Pulmonary artery endothelial cell (primary cell): ENCODE data around the gene STOML3. TPM values are rescaled to one million over a fixed set of nuclear protein-coding genes. Genes with fewer than 3 reads are reported as not detected.

Experiments used
- DNase-seq: peaks from one replicate; pipeline ENCODE4 v3.0.0-alpha.2; 2011; ENCODE audit warnings: low read depth, low spot score
- total RNA-seq: library from RNA; depleted of rRNA; stranded (reverse); fragments of >200 nt; gene quantifications from 2 replicates; pipeline ENCODE4 v1.2.3, GENCODE V29; 2014

Gene STOML3
- total RNA-seq, 1 donor from 2014 or later: not detected

DNA sequence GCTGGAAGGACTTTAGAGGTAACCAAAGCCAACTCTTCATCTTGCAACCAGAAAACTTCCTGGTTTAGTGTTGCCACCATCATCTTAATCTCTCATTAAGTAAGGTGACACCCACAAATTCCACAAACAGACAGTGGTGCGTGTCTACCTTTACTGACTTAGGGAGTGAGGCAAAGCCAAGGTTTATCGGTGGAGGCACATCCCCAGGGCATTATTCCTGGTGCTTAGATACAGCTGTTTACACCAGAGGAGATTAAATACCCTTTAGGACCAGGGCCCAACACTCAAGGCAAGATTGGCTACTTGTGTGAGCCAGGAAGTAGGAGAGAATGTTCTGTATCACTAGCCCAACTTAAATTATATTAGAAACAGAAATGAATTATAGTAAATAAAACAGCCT lies 9.5 kb downstream of the STOML3 start:
- no peak for DNase-seq

GRCh38 chr13:38980750-38981078 lies 9.9 kb downstream of the STOML3 start:
- DNase-seq: no peak

DNA sequence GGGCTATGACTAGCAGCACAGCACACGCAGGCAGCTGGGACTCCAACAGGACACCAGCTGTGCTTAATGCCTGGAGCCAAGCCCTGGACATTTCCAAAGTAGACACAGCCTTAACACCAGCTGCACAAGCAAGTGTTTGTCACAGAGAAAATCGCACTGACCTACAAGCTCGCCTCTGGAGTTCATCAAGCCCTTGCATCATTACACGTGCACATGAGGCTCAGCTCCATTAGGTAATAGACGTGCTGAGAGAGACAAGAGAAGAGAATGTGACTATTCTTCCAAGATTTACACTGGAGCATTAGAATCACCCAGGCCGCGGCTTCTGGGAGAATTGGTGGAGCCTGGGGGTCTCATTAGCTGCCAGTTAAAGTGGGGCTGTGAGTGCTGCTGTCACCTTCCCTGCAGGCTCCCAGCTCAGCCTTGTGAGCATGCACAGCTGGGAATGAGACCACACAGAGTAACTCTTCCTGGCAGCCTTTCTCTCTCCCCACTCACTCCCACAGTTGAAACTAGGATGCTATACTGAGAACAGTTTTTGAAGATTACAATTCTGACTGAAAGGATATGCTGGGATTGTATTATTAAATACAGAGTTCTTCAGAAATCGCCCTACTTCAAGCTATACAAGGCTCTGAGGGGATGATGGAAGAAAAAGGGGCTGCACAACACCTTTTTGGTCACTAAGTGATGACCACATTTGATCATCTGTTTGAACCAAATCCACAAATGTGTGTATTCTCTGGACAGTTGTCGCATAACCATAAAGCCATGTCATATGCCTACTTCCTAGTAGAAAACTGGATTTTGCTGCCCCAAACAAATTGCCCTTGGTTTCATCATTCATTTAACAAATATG lies 10.5 kb downstream of the STOML3 start:
- DNase-seq: no peak

DNA sequence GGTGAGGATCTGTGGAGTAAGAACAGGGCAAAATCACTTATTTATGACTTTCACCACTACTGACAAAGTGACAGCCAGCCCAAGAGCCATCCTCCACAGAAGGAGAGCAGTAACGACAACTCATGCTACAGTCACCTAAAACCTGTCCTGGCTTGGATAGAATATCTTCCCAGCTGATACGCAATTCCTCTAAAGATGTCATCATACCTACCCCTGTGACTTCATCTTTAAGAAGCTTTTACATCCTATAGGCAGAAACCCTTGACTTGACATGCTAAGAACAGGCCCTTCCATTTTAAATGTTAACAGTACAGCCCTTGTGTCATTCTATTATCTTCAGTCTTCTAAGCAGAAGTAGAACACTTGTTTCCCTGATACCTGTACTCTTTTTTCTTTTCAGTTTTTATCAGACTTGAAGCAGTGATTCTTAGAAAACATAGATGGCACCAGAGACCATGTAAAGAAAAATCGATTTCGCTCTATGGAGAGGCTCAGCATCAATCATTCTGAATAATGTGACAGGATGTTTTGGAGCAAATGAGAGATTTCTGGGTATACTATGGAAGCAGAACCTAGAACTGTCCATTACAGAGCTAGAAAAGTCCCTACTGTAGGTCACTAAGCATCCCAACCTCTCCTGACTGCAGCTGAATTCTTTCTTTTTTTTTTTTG lies 20.1 kb downstream of the STOML3 start:
- no peak for DNase-seq

- DNase-seq: no peak
Measured at GRCh38 chr13:38969187-38969586, 21.4 kb downstream of the STOML3 start.

DNA sequence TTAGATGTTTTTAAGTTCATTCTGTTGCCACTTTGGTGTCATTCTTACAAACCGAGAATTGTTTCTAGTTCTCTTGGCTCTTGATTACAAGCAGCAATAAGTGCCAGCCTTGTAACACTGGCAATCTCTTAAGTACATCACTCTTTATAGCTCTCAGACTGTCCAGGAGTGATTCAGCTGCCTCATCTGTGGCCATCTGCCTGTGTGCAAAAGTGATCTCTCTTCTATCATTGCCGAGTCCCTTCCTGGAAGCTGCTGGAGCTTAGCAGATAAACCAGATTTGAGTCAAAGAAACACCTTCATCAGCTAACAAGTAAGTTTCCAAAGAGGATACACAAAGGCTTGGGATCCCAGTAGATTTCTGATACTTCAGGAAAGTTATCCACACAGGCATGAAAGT lies 23.2 kb downstream of the STOML3 start:
- no peak for DNase-seq

DNA sequence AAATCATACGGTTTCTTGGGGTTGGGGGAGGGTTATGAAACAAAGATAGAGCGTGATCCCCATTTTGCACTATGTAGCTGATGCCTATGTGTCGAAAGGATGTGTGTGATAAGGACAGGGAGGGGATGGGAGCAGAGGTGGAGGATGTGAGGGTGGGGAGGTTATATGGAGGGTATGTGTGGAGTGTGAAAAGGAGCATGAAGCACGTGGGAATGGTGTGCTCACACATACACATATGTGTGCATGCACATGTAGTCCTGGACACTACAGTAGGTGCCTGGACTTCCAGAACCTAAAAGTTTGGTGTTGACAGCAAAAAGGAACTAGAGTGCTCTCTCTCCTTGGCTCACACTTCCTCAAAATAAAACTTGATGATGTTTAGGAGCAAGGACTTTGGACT lies 25.4 kb downstream of the STOML3 start:
- DNase-seq: no peak

GRCh38 chr13:38960175-38960574 lies 30.5 kb downstream of the STOML3 start:
- DNase-seq: no peak

DNA sequence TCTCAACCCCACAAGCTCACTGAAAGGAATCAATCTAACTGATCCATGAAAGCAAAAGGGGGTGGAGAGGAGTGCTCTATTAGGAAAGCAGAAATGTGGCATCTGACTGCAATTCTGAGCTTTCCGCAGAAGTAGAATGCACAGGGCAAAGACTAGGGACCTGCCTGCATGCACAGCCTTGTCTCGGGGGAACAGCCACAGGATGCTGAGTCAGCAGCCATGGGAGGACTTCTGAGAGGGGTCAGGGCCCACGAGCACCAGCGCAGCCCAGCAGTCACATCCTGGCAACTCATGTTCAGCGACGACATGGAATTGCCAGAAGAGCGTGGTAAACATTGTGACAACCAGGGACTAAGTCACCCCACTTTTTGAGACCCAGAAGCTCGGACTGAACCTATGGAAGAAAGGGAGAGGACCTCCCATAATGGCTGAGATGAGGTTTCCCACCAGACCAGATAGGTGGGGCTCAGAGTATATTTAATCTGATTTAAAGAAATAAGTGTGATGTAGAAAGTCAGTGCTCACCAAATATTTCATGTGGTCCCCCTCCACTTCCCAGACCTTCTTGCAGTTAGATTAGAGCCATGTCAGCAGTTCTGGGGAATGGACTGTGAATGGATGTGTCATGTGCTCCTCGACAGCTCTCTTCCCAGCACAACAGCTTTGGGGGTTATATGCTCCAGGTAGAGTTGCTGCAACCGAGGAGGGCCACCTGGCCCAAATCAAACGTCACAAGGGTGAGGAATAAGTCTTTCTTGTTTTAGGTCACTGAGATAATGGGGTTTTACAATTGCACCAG lies 32.6 kb downstream of the STOML3 start:
- DNase-seq: no peak

DNA sequence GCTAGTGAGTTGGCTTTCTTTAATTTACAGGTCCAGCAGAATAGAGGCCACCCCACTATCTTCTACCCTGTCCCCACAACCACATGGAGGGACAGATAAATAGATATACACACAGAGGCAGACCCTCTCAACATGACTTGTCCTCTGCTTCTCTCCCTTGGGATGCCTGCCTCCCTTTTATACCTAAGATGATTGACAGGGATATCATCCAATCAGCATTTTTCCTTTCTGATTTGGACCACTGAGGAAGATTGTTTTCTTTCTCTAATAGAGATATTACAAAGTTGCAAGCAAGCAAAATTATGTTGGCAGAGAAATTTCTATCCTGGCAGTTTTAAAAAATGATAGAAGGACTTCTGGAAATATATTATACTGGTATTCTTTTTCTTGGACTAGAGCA lies 35.8 kb downstream of the STOML3 start:
- no peak for DNase-seq

GRCh38 chr13:38954291-38954690 lies 36.3 kb downstream of the STOML3 start:
- no peak for DNase-seq

DNA sequence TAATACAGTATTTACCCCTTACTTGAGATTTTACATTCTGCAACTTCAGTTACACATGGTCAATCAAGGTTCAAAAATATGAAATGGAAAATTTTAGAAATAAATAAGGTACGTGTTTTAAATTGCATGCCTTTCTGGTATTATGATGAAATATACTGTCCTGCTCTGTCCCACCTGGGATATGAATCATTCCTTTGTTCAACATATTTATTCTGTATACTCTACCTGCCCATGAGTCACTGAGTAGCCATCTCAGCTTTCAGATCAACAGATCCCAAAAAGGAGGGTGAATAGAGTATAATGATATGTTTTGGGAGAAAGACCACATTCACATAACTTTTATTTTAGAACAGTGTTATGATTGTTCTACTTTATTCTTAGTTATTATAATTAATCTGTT lies 37.8 kb downstream of the STOML3 start:
- no peak for DNase-seq

DNA sequence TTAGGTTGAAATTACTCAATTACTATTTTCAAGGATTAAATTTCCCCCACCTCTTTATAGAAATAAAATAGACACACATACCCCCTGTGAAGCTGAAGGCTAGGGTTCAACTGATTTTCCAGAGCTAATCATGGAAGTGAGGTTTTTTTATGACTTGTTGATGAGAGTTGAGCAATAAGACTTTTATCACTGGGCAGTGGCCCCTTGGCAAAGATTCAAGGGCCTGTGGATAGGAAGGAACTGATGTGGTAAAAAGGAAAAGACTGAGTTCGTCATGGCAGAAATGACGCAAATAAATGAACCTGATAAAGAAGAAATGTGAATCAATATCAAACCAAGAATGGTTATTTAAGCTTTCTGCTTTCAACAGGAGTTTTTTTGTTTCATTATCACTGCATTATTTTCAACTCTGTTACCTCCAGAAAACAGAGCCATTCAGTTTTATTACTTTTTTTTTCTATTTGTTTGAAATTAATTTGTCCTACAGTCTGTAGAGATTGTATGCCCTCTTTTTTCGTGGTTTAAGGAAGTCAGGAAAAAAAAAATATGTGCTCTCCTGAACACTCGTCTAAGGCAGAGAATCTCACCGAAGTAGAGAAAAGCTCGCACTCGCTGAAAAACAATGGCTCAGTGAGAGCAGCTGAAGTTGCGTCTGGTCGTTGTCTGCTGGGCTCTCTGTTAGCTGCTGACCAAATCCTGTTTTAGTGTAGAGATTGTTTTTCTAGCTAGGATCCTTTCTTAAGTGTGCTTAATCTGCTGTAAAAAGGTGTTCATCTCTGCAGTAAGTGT lies 38.9 kb downstream of the STOML3 start:
- DNase-seq: peak; percentile 27

- DNase-seq: no peak
Measured at GRCh38 chr13:38950987-38951386, 39.6 kb downstream of the STOML3 start.

GRCh38 chr13:38947054-38947453 lies 43.6 kb downstream of the STOML3 start:
- no peak for DNase-seq

DNA sequence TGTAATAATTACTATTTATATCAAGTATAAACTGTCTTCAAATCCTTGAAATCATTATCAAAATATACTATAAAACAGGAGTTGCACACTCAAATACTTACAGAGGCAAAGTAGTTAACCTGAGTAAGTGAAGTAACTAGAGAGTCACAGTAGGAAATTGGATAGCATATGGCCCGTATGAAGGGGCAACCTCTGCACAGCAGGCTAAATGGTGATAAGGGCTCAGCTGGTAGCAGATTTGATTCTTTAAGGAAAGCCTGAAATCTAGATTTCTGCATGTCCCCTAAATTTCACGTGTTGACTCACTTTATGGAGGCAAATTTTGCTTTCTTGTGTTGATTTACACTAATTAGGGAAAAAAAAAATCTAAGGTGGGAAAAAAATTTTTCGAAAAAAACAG lies 46.4 kb downstream of the STOML3 start:
- no peak for DNase-seq

DNA sequence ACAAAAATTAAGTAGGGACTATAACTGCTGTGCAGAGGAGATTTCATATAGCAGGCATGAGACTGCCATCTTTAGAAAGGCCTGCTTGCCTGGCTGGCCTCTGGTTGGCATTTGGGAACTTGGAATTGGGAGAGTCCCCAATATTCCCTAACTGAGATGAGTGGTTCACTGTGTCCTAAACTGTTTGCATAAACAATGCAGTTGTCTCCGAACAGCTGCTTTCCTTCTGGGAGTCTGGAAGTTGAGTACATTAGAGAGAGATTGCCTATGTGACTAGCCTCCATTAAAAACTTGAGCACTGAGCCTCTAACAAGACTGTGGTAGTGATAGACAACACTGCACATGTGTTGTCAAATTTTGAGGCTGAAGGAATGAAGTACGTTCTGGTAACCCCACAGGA lies 47.4 kb downstream of the STOML3 start:
- DNase-seq: no peak

DNA sequence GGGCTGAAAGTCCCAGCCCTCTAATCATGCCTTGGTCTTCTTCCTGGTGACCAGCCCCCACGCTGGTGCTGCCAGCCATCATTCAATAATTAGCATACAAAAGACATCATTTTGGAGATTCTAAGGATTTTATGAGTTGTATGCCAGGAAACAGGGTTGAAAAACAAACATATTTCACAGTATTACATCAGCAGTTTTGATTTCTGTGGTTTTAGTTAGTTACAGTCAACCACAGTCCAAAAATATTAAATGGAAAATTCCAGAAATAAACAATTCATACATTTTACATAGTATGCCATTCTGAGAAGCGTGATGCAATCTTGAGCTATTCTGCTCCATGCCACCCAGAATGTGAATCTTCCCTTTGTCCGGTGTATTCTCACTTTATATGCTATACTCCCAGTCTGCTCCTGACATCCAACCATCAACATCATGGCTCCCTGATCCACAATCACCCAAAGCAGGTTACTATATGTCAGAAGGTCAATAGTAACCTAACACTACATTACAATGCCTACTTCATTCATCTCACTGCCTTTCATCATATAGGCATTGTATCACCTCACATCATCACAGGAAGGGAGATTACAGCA lies 49.2 kb downstream of the STOML3 start:
- DNase-seq: no peak

DNA sequence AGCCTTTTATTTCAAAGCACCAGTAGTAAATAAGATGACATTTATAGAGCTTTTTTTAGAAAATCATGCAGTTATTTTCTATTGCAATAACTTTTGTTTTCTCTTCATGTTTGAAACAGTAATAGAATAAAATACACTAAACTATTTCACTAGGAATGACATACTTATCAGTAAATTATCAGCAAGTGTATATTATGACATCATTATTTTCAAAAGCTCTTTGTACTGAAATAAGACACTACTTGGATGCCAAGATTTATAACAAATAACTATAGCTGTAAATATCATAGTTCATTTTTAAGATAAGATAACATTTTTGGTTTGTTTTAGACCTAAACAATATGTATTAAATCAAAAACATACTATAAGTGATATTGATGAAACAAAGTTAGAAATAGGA lies 56.8 kb downstream of the STOML3 start:
- DNase-seq: no peak

- DNase-seq: no peak
Measured at GRCh38 chr13:38922170-38922569, 68.5 kb downstream of the STOML3 start.

- no peak for DNase-seq
Measured at GRCh38 chr13:38921081-38921480, 69.5 kb downstream of the STOML3 start.
